Measurements from ENCODE around the gene CADM2.

CADM2 gene

DNA sequence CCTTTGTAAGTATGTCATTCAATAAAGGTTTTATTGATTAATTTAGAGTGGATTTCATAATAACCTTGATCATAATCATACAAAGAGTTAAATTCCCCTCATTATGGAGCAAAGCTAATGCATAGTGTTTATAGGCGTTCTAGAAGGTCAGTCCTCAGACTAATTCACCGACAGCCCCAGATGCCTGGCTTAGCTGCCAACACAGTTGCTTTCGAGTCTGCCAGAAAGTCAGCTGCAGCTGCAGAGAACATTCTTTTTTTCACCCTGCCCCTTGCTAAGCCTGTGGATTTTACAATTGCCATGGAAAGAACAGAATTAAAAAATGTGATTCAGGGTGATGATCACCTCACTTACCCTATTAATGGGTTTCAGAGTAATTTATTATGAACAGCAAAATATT, 21.2 kb downstream of the CADM2 start:
- H3K79me2 ChIP-seq (ENCODE audit: insufficient read depth, low read length) = no peaks in the 10 kb centered on the region
- no peaks in the 10 kb centered on the region for H3K9me2 ChIP-seq (ENCODE audit: low read depth, low read length)
- H3K36me3 ChIP-seq (ENCODE audit: insufficient read depth, low read length) = no peaks in the 10 kb centered on the region
- H3K9me3 ChIP-seq (ENCODE audit: low read length) = no peaks in the 10 kb centered on the region
- H3K9ac ChIP-seq (ENCODE audit: low read length) = no peak overlapping the region
- no peak overlapping the region for H2AFZ ChIP-seq (ENCODE audit: low read length)
- H3K4me1 ChIP-seq (ENCODE audit: insufficient read depth, low read length, severe bottlenecking) = no peaks in the 10 kb centered on the region
- H3K27ac ChIP-seq (ENCODE audit: low read depth, low read length, poor library complexity, severe bottlenecking) = no peak overlapping the region
- no peaks in the 10 kb centered on the region for H4K20me1 ChIP-seq (ENCODE audit: insufficient read depth, low read length)
- TF ChIP-seq CTCF (IDR thresholded peaks at IDR 0.05; ENCODE audit: low read length) = no peak
- TF ChIP-seq EZH2 (IDR thresholded peaks at IDR 0.05; ENCODE audit: borderline replicate concordance, low read length) = no peak
- H3K27me3 ChIP-seq (ENCODE audit: insufficient read depth, low read length) = no peaks in the 10 kb centered on the region
- no peak overlapping the region for H3K4me3 ChIP-seq (ENCODE audit: low read depth, low read length, poor library complexity, severe bottlenecking)
- no peak overlapping the region for H3K4me2 ChIP-seq (ENCODE audit: low read length)
- no peaks in the 10 kb centered on the region for H3F3A ChIP-seq (ENCODE audit: insufficient read depth, low read length)

- Histone ChIP-seq H3K36me3 (ENCODE audit: insufficient read depth, low read length) (no peaks in the 10 kb centered on the region), H3K79me2 (ENCODE audit: insufficient read depth, low read length) (no peaks in the 10 kb centered on the region), H3K9me2 (ENCODE audit: low read depth, low read length) (no peaks in the 10 kb centered on the region), H3K9ac (ENCODE audit: low read length) (no peak overlapping the region), H3F3A (ENCODE audit: insufficient read depth, low read length) (no peaks in the 10 kb centered on the region), H3K4me1 (ENCODE audit: insufficient read depth, low read length, severe bottlenecking) (no peaks in the 10 kb centered on the region), H3K27ac (ENCODE audit: low read depth, low read length, poor library complexity, severe bottlenecking) (no peak overlapping the region), H2AFZ (ENCODE audit: low read length) (no peak overlapping the region), H4K20me1 (ENCODE audit: insufficient read depth, low read length) (no peaks in the 10 kb centered on the region), H3K27me3 (ENCODE audit: insufficient read depth, low read length) (no peaks in the 10 kb centered on the region), H3K9me3 (ENCODE audit: low read length) (no peaks in the 10 kb centered on the region), H3K4me3 (ENCODE audit: low read depth, low read length, poor library complexity, severe bottlenecking) (no peak overlapping the region), H3K4me2 (ENCODE audit: low read length) (no peak overlapping the region)
- no peak for TF ChIP-seq EZH2 (IDR thresholded peaks at IDR 0.05; ENCODE audit: borderline replicate concordance, low read length)
- TF ChIP-seq CTCF (IDR thresholded peaks at IDR 0.05; ENCODE audit: low read length) = no peak
Observed at GRCh38 chr3:84980456-84980855, 21.7 kb downstream of the CADM2 start.

GRCh38 chr3:84983490-84983889, 24.7 kb downstream of the CADM2 start:
- Histone ChIP-seq H3K9ac (ENCODE audit: low read length) (no peak overlapping the region), H3K27ac (ENCODE audit: low read depth, low read length, poor library complexity, severe bottlenecking) (no peak overlapping the region), H3K9me3 (ENCODE audit: low read length) (no peaks in the 10 kb centered on the region), H3K4me1 (ENCODE audit: insufficient read depth, low read length, severe bottlenecking) (no peaks in the 10 kb centered on the region), H3K4me2 (ENCODE audit: low read length) (no peak overlapping the region), H3K4me3 (ENCODE audit: low read depth, low read length, poor library complexity, severe bottlenecking) (no peak overlapping the region), H4K20me1 (ENCODE audit: insufficient read depth, low read length) (no peaks in the 10 kb centered on the region), H3K9me2 (ENCODE audit: low read depth, low read length) (no peaks in the 10 kb centered on the region), H2AFZ (ENCODE audit: low read length) (no peak overlapping the region), H3F3A (ENCODE audit: insufficient read depth, low read length) (no peaks in the 10 kb centered on the region), H3K36me3 (ENCODE audit: insufficient read depth, low read length) (no peaks in the 10 kb centered on the region), H3K79me2 (ENCODE audit: insufficient read depth, low read length) (no peaks in the 10 kb centered on the region), H3K27me3 (ENCODE audit: insufficient read depth, low read length) (no peaks in the 10 kb centered on the region)
- TF ChIP-seq EZH2 (IDR thresholded peaks at IDR 0.05; ENCODE audit: borderline replicate concordance, low read length) = no peak
- no peak for TF ChIP-seq CTCF (IDR thresholded peaks at IDR 0.05; ENCODE audit: low read length)
